ENCODE measurements around the gene HIRA.
"Not testable (repeated sequence)": the region's sequence is repeated elsewhere in the genome, so short reads cannot be mapped to it uniquely, and the experiment has no call there.

HIRA gene

DNA sequence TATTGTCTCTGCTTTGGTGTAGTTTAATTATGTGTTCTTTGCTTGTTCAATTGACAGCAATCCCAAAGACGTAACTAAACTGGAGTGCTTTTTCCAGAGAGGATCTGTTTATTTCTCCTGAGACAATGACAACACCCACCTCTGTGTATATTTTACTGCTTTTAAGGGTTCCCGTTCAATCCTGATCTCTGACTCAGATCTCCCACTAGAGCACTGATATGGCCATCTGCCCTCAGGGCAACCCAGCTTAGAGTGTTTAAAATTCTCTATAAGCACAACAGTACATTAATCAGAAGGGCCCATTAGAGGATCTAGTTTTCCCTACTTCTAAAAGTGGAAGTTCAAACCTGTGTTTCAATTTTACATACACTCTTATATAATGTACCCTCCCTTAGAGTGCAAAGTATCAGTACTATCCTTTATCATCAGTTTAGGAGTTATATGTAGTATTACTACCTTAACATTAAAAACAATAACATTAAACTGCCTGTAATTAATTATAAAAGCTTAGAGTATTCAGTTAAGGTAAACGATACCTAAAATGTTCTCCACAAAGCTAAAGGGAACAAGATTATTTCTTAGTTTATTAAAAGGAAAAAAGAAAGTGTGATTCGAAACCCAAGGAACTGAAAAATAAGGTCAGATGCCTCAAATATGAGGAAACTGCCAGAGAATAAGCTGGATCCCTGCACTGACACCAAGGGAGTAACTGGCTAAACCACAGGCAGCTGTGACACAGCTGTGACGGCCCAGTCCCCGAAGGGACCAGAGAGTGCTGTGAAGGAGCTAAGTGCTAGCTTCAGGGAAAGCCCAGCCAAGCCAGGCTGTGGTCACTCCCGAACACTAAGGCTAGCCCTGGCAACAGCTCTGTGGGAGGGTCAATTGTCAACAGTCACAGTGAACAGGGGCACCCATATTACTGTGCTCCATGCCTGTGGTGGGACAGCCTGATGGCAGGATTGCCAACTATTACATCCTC is 32.2 kb upstream of the HIRA start:
- DNase-seq, result no peak

GRCh38 chr22:19463008-19463407 is 31.5 kb upstream of the HIRA start:
- no peak for DNase-seq

GRCh38 chr22:19461506-19461905 is 30.0 kb upstream of the HIRA start:
- DNase-seq, result no peak

DNA sequence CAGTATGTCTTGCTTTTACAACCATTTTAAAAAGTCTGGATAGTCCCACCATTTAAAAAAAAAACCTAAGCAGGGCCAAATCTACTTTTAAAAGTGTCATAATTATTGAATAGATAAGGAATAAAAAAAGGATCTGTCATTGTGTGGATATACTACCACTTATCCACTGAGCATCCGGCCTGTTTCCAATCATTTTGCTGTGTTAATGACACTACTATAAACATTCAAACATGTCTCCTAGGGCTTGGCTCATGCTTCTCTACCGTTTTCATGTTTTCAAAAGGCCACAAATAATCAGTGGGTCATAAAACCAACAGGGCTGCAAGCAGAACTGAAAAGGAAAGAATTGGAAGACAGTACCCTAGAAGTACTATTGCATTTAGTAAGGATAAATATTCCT is 28.5 kb upstream of the HIRA start:
- DNase-seq, result no peak

- DNase-seq, result no peak
These were observed 26.4 kb upstream of the HIRA start for GRCh38 chr22:19457828-19458428.

DNA sequence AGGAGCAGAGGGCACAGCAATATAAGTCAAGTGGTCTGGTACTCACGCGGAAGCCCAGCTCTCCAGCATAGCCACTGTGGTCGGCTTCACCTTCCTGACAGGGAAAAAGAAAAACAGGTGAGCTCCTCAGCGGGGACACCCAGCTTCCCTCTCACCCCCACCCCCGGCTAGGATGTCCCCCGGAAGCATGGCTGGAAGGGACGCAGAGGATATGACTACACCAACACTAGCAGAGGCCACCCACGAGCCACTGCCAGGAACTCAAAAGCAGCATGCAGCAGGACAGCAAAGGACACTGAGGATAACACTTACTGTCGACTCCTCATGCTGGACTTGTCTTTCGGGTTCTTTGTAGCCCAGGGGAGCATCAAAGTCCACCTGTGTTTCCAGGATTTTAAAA is 25.0 kb upstream of the HIRA start:
- no peak for DNase-seq

DNA sequence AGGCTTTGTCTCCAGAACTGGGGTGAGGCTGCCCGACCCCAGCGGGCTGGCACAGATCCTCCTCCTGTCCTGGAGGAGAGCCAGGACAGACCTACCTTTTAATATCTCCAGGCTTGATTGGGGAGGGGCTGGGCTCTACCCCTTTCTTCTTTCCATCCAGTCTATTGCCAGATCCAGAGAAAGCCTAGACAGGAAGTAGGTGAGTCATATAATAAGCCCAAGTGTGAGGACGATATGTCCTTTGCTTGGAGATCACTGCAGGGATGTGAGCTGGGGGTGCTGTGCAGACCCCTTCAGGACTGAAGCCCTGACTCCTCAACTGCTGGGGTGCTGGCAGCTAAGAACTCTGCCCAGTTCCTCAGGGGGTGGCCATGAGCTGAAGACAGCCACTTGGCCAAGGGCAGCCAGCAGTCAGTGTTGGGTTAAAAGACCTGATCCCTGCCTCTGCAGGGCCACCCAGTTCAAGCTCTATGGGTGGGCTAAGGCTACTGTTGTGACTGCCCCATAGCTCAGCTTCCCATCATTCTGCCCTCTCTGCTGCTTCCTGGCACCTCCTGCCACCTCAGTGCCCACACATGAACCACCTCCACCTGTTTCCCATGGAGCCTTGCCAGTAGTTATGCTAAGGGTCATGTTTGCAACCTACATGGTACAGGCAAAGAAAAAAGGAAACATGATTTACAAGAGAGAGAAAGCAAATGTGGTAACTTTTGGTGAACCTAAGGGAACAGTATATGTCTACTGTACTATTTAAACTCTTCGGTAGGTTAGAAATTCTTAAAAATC is 24.2 kb upstream of the HIRA start:
- no peak for DNase-seq

- no peak for DNase-seq
These were observed 23.5 kb upstream of the HIRA start for GRCh38 chr22:19455033-19455432.

DNA sequence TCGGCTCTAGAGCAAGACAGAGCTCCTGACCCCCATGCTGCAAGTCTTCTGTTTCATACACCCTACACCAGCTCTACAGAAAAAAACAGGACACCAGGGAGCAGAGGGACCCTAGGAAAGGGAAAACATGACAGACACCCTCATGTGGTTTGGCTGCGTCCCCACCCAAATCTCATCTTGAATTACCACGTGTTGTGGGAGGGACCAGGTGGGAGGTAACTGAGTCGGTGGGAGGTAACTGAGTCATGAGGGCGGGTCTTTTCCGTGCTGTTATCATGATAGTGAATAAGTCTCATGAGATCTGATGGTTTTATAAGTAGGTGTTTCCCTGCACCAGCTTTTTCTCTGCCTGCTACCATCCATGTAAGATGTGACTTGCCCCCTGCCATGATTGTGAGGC is 22.6 kb upstream of the HIRA start:
- DNase-seq, result no peak

- no peak for DNase-seq
These were observed 22.2 kb upstream of the HIRA start for GRCh38 chr22:19453718-19454117.

DNA sequence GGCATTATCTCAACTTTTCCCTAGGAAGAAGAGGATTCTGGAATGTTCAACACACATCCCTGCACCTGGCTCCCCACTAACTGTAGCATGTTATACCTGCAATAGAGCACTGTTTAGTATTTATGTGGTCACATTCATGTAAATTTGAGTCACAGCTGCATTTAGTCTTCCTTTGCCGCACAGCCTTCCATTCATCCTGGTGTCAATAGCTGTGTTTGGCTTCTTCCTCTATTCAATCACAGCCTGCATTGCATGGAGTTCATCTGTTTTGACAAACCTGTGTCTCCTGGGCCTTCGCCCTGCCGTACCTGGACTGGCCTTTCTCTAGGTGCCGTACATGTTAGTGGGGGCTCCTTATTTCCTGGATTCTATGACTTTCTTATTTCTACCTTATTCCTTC is 20.0 kb upstream of the HIRA start:
- DNase-seq, result no peak

DNA sequence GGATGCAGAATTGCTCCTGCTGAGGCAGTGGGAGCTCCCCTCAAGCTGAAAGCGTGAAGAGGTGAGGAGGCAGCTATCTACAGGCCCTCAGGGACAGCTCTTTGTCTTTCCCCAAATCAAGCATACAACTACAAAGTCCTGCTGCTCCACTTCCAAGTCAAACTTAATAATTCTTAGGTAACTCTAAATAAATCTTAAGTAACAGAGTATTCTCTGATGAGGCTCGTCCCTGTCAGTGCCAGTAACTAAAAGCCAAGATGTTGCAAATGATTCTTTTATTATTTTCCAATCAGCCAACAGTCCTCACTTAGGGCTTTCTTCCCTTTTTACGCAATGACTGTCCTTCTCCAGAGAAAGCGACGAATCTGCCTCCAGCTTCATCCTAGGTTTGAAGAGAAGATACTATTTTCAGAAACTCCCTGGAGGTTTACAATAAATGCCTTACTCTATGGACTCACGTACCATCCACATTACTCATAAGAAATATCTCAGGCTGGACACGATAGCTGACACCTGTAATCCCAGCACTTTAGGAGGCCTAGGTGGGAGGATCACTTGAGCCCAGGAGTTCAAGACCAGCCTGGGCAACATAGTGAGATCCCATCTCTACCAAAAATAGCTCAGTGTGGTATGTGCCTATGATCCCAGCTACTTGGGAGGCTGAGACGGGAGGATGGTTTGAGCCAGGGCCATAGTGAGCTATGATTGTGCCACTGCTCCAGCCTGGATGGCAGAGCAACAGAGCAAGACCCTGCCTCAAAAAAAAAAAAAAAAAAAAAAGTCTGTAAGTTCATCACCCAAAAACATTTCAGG is 19.0 kb upstream of the HIRA start:
- no peak for DNase-seq

DNA sequence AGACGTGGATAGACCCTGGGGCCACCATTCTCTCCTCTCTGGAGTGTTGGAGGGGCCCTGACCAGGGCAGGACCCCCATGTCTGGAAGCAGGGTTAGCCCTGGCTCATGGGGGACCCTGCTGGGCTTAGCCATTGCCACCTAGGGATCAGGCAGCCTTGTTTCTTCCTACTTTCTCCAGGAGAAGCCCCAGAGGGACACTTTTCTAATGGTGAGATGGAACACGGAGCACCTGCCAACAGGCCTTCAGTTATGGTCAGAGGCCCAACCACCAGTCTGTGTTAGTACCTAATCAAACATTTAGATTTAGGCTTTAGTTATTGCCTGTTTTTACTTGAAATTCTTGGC is 17.9 kb upstream of the HIRA start:
- DNase-seq, result no peak

DNA sequence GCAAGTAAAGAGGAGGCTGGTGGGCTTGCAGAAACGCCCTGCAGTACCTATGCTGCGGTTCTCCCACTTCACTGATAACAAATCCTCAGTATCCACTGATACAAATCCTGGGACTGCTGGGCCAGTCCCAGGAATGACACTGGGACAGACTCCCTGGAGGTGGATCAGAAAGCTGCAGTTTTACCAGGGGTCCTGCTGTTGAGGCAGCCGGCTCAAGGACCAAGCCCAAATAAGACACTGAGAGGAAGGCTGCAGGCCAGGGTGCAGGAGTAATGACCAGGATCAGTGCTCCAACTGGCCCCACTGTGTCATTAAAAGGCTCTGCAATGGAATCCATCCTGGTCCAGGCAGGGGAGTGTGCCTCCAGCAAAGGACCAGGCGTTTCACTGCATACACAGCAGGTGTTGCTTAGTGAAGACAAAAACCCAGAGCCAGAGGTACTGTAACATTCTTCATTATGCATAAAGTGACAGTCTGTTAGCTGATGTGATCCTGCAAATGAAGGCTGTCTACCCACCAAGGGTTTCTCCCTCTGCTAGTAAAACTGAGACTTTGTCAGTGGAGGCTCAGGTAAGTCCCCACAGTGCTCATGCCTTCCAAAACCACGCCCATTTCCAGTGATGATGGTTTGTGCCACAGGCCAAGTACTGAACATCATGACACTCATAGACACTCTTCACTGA is 17.3 kb upstream of the HIRA start:
- no peak for DNase-seq

DNA sequence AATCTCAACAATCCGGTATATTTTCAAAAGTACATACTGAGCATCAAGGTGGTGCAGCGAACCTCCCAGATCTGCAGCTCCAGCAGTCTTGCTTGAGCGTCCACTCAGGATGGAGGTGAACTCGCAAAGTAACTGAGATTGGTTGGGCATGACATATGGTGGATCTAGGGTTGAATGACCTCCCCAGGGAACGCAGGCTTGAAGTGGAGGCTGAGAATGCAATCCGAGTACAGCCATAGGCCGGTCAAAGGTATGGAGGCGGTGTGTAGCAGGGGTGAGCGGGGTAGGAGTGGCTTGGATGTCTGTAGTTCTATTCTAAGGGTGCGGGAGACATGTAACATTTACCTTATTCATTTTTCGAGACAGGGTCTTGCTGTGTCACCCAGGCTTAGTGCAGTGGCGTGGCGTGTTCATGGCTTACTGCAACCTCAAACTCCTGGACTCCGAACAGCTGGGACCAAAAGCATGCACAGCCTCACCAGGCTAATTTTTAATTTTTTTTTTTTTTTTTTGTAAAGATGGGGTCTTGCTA is 16.6 kb upstream of the HIRA start:
- DNase-seq, result peak; percentile 39

DNA sequence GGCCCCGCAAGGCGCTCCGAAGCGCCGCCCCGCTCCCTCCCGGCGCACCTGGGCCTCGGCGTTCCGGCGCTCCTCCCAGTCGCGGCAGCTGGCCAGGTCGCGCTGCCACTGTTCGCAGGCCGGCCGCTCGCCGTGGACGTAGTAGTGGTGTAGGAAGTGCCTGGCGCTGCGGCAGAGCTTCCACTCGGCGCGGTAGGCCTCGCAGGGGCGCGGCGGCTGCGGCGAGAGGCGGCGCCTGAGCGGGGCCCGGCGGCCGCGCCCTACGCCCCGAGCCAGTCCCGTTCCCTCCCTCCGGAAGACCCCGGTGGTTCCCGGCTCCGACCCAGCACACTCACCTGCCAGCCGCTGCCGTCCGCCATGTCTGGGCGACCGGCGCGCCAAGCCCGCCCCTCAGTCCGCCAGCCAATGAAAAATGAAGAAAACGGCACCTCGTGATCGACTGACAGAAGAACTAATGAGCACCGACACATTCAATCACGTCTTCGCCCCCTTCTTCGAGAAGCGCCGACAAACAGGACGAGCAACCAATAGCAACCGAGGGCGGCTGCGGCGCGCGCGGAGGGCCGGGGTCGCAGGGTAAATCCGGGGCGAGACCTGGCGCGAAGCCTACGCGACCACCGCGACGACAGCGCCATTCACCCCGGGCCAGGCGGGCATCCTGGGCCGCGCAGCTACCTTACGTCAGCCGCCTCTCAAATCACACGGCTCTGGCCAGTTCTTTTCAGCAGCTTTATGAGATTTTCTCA is 16.0 kb upstream of the HIRA start, which contains the start of gene C22orf39:
Gene C22orf39 (minus strand): TSS at position 382 of the 746 bp plus-strand sequence. CDS start 23 bp downstream, at position 359.
- peak; percentile 96 for DNase-seq

- DNase-seq, result no peak
These were observed 15.2 kb upstream of the HIRA start for GRCh38 chr22:19446603-19447329.

DNA sequence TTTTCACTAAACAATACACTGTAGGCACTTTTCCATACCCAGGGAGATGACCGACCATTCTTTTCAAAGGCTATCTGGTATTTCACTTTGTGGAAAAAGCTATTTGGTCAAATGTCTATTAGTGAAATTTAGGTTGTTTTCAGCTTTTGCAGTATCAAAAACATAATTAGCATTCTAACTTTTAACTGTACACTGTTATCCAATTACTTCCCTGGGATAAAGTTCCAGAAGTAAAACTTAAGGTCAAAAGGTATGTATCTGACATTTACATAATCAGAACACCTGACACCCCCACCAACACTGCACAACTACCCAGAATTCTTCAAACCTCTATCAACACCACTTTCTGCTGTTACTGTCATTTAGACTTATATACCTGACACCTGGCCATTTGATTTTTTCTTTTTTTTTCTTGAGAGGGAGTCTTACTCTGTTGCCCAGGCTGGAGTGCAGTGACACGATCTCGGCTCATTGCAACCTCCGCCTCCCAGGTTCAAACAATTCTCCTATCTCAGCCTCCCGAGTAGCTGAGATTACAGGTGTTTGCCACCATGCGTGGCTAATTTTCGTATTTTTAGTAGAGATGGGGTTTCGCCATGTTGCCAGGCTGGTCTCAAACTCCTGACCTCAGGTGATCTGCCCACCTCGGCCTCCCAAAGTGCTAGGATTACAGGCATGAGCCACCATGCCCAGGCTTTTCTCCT is 13.9 kb upstream of the HIRA start:
- not testable (repeated sequence) for DNase-seq

GRCh38 chr22:19443544-19444211 is 12.1 kb upstream of the HIRA start:
- DNase-seq, result no peak
